Endothelial cell of umbilical vein (primary cell): ENCODE measurements around the gene ADARB2. TPM values are rescaled to one million over a fixed set of nuclear protein-coding genes. Genes with fewer than 3 reads are reported as not detected.

ENCODE experiments used
- BruUV-seq: library from RNA; stranded (reverse); fragments of 400-500 nt; replicated peaks from 2 replicates; lab custom pipeline; 2021; lab: Mats Ljungman, UMichigan
- CTCF ChIA-PET: fragments of 300-600, 350-600 bp; sonication (Branson Sonifier 250); formaldehyde crosslinking; loops from one replicate; lab custom pipeline; 2021; ENCODE audit warnings: antibody characterized with exemption, inconsistent platforms; lab: Charles Lee
- POLR2A ChIA-PET: fragments of 300-600, 350-600 bp; sonication (Branson Sonifier 250); formaldehyde crosslinking; loops from one replicate; lab custom pipeline; 2021; ENCODE audit warnings: antibody characterized with exemption, inconsistent platforms; lab: Charles Lee
- DNase-seq: peaks from one replicate; pipeline ENCODE4 v3.0.0-alpha.2; 2011; ENCODE audit warnings: low read depth, low spot score
- FAIRE-seq: peaks from 2 replicates; lab custom pipeline; 2011; peaks lifted over from hg19 to GRCh38; lab: Jason Lieb, UNC
- H2AFZ ChIP-seq: 2 replicates; pipeline ENCODE4 v1.6.0; 2012; ENCODE audit warnings: low read depth, low read length, control low read depth, inconsistent platforms
- H3K27ac ChIP-seq: 2 replicates; pipeline ENCODE4 v1.5.1; 2011; ENCODE audit warnings: low read depth, mild to moderate bottlenecking, control low read depth, low read length, moderate library complexity; ENCODE audit not compliant: insufficient read depth
- H3K27me3 ChIP-seq, 2 experiments: 2 replicates each; pipeline versions ENCODE4 v1.6.0 to v1.6.1; 2011; ENCODE audit warnings: low read length in 2 of 2, mixed read lengths in 1 of 2; ENCODE audit not compliant: control insufficient read depth in 2 of 2, insufficient read depth in 2 of 2
- H3K36me3 ChIP-seq, 2 experiments: 2 replicates in 1 of 2; 3 replicates in 1 of 2; pipeline ENCODE4 v1.5.1; 2011; ENCODE audit warnings: low read length in 2 of 2, mild to moderate bottlenecking in 1 of 2, moderate library complexity in 1 of 2; ENCODE audit not compliant: control insufficient read depth in 2 of 2, insufficient read depth in 2 of 2; ENCODE audit errors: extremely low read depth in 1 of 2
- H3K4me1 ChIP-seq: 3 replicates; pipeline ENCODE4 v1.5.1; 2011; ENCODE audit warnings: mild to moderate bottlenecking, low read length; ENCODE audit not compliant: control insufficient read depth, insufficient read depth; ENCODE audit errors: extremely low read depth
- H3K4me2 ChIP-seq: 2 replicates; pipeline ENCODE4 v1.6.1; 2011; ENCODE audit warnings: low read length, control low read depth, mixed read lengths; ENCODE audit not compliant: insufficient read depth
- H3K4me3 ChIP-seq, 3 experiments: fragments of 200-600 bp in 1 of 3; sonication (generic), shearing (Covaris generic) in 1 of 3; replicated peaks in 1 of 3; 2 replicates each; pipeline ENCODE4 v1.5.1; 2011 to 2016; ENCODE audit warnings: control low read depth in 3 of 3, low read length in 3 of 3, mild to moderate bottlenecking in 2 of 3, inconsistent platforms in 1 of 3, low read depth in 1 of 3, moderate library complexity in 1 of 3; ENCODE audit not compliant: insufficient read depth in 1 of 3
- H3K79me2 ChIP-seq: 2 replicates; pipeline ENCODE4 v1.6.0; 2012; ENCODE audit warnings: low read length, inconsistent platforms; ENCODE audit not compliant: control insufficient read depth, insufficient read depth
- H3K9ac ChIP-seq: replicated peaks from 2 replicates; pipeline ENCODE3; 2011; ENCODE audit warnings: low read length, control low read depth; ENCODE audit not compliant: insufficient read depth; ENCODE audit errors: extremely low read depth
- H3K9me1 ChIP-seq: replicated peaks from 3 replicates; pipeline ENCODE4 v1.6.0; 2011; ENCODE audit warnings: mild to moderate bottlenecking, low read length; ENCODE audit not compliant: control insufficient read depth, insufficient read depth; ENCODE audit errors: extremely low read depth
- H3K9me3 ChIP-seq: replicated peaks from 2 replicates; pipeline ENCODE4 v1.5.1; 2012; ENCODE audit warnings: low read length, inconsistent platforms; ENCODE audit not compliant: control insufficient read depth, insufficient read depth
- H4K20me1 ChIP-seq: replicated peaks from 2 replicates; pipeline ENCODE3; 2011; ENCODE audit warnings: mild to moderate bottlenecking, low read length; ENCODE audit not compliant: control insufficient read depth, insufficient read depth; ENCODE audit errors: extremely low read depth
- CTCF ChIP-seq, 2 donors: IDR thresholded peaks; 1 replicate in 1 of 2; 2 replicates in 1 of 2; pipeline ENCODE4 v1.5.1; 2011; ENCODE audit warnings: low read length in 2 of 2, mild to moderate bottlenecking in 2 of 2, moderate library complexity in 2 of 2, control low read depth in 1 of 2, inconsistent platforms in 1 of 2, low read depth in 1 of 2; ENCODE audit not compliant: insufficient read depth in 1 of 2; ENCODE audit errors: extremely low read depth in 1 of 2
- EZH2 ChIP-seq: IDR thresholded peaks from 2 replicates; pipeline ENCODE4 v1.6.1; 2012; ENCODE audit warnings: borderline replicate concordance, low read depth, mild to moderate bottlenecking, moderate library complexity, low read length, inconsistent platforms; ENCODE audit not compliant: severe bottlenecking
- FOS ChIP-seq: IDR thresholded peaks from 2 replicates; pipeline ENCODE4 v1.6.1; 2011; ENCODE audit warnings: mild to moderate bottlenecking, low read length, moderate library complexity, borderline replicate concordance; ENCODE audit not compliant: insufficient read depth
- GATA2 ChIP-seq: IDR thresholded peaks from 2 replicates; pipeline ENCODE4 v1.7.0; 2011; ENCODE audit warnings: low read depth, mild to moderate bottlenecking, moderate library complexity, mixed read lengths, low read length; ENCODE audit not compliant: insufficient read length, insufficient read depth
- JUN ChIP-seq: IDR thresholded peaks from 2 replicates; pipeline ENCODE4 v1.6.1; 2011; ENCODE audit warnings: borderline replicate concordance, low read depth; ENCODE audit not compliant: insufficient read length, insufficient read depth
- MAX ChIP-seq: IDR thresholded peaks from 2 replicates; pipeline ENCODE4 v1.6.1; 2011; ENCODE audit not compliant: insufficient read depth, insufficient read length
- MYC ChIP-seq: IDR thresholded peaks from one replicate; pipeline ENCODE4 v1.6.1; 2011; ENCODE audit warnings: mild to moderate bottlenecking, low read depth, low read length
- POLR2A ChIP-seq: IDR thresholded peaks from 2 replicates; pipeline ENCODE4 v1.6.1; 2012; ENCODE audit warnings: low read depth, mild to moderate bottlenecking, control low read depth, low read length
- POLR2AphosphoS5 ChIP-seq: IDR thresholded peaks from 2 replicates; pipeline ENCODE4 v1.6.1; 2012; ENCODE audit warnings: low read depth, mild to moderate bottlenecking, control low read depth, low read length, moderate library complexity; ENCODE audit not compliant: insufficient read depth
- dilution Hi-C: fragments of 300-500 bp; cut with MboI; formaldehyde crosslinking; loops from one replicate; pipeline ENCODE4 v1.15.0; 2019; ENCODE audit warnings: low sequenced_read_pairs; ENCODE audit not compliant: extremely low pct_ligation_motif_present
- intact Hi-C: fragments of 100-400 bp; cut with micrococcal nuclease; formaldehyde crosslinking; loops from one replicate; pipeline ENCODE4 v1.10.0; 2022
- polyA plus RNA-seq, 4 experiments: library from polyadenylated mRNA; depleted of rRNA in 3 of 4; stranded (reverse) in 3 of 4; unstranded in 1 of 4; fragments of >200 nt; gene quantifications; 2 replicates each; pipeline versions ENCODE4 v1.2.1 to v1.2.3, GENCODE V29; 2011 to 2012; ENCODE audit warnings: missing spikeins in 1 of 4
- total RNA-seq: library from RNA; stranded (reverse); gene quantifications from 2 replicates; pipeline ENCODE4 v1.2.3, GENCODE V29; 2021

Gene ADARB2
- total and polyA plus RNA-seq, 2 donors (not counting 3 experiments of a cell fraction or from before 2014, with no cell fraction given), result not detected

- no peak overlapping the region for H3K4me3 ChIP-seq
- no peaks in the 10 kb centered on the region for H3K9me3 ChIP-seq
- no peaks in the 10 kb centered on the region for H3K79me2 ChIP-seq
- ChIA-PET POLR2A (no interaction called here), CTCF (no interaction called here)
- DNase-seq (no peak), FAIRE-seq (no peak)
- H3K27me3 ChIP-seq, result no peaks in the 10 kb centered on the region
- intact Hi-C loops (no loop called here), dilution Hi-C loops (no loop called here)
- H3K9me1 ChIP-seq, result no peaks in the 10 kb centered on the region
- H2AFZ ChIP-seq, result no peak overlapping the region
- H4K20me1 ChIP-seq, result no peaks in the 10 kb centered on the region
- H3K4me1 ChIP-seq, result no peaks in the 10 kb centered on the region
- no peak overlapping the region for H3K4me2 ChIP-seq
- H3K36me3 ChIP-seq, result no peaks in the 10 kb centered on the region
- no peak overlapping the region for H3K27ac ChIP-seq
- BruUV-seq, result no TSS peak
- TF ChIP-seq POLR2A (no peak), FOS (no peak), EZH2 (no peak)
- H3K9ac ChIP-seq, result no peak overlapping the region
Measured at GRCh38 chr10:1299041-1299726, 438.1 kb downstream of the ADARB2 start.

GRCh38 chr10:1297566-1298301 lies 439.6 kb downstream of the ADARB2 start:
- ChIA-PET CTCF (no interaction called here), POLR2A (no interaction called here)
- BruUV-seq, result no TSS peak
- intact Hi-C loops (no loop called here), dilution Hi-C loops (no loop called here)
- Histone ChIP-seq H3K9me3 (no peaks in the 10 kb centered on the region), H3K4me2 (no peak overlapping the region), H2AFZ (no peak overlapping the region), H3K79me2 (no peaks in the 10 kb centered on the region), H3K27me3 (no peaks in the 10 kb centered on the region), H4K20me1 (no peaks in the 10 kb centered on the region), H3K36me3 (no peaks in the 10 kb centered on the region), H3K4me3 (no peak overlapping the region), H3K9ac (no peak overlapping the region), H3K4me1 (no peaks in the 10 kb centered on the region), H3K9me1 (no peaks in the 10 kb centered on the region), H3K27ac (no peak overlapping the region)
- TF ChIP-seq CTCF (IDR thresholded peaks at IDR 0.05; ENCODE audit: extremely low read depth in 1 of 2, insufficient read depth in 1 of 2, low read depth in 1 of 2, low read length in 2 of 2) (no peak), POLR2A (no peak), EZH2 (no peak), GATA2 (no peak), JUN (no peak), MAX (no peak), MYC (no peak), FOS (no peak), POLR2AphosphoS5 (no peak)
- FAIRE-seq (no peak), DNase-seq (no peak)
